ENCODE measurements around the gene HOXC10. TPM values are rescaled to one million over a fixed set of nuclear protein-coding genes. Genes with fewer than 3 reads are reported as not detected.

The HOXC10 gene
- total RNA-seq, 2 donors from 2014 or later = not detected

DNA sequence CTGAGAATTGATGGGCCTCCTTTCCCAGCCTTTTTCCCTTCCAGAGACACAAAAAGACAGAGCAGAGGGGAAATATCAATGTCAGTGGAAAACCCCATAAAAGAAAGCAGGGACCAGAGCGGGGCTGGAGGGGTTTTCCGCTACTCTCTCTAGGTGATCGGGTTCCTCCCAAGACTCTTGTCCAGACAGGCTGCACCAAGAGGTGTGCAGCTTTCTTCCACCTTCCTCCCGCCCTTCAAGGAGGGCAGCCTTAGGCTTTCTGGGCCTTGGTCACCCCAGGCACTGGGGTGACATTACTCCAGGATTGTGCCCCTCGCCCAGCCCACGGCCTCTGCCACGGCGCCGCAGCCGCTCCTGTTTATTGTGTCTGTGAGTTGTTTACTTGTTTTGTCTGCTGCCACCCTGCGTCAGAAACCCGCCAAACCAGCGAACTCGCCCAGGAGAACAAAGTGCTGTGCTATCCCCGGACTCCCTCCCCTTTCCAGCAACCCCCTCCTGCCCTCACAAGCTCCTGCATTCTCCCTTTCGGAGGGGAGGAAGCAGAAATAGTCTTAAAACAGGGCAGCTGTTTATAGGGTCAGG lies 36.6 kb downstream of the HOXC10 start:
- Histone ChIP-seq H3K9ac (ENCODE audit: extremely low read depth, low read length, poor library complexity, severe bottlenecking) (no peak overlapping the region), H3K4me3 (ENCODE audit: low read length) (no peak overlapping the region), H3K27me3 (ENCODE audit: control insufficient read depth, insufficient read depth, low read length, poor library complexity, severe bottlenecking) (peaks cover 100% of the 10 kb centered on the region), H3K36me3 (ENCODE audit: control insufficient read depth, insufficient read depth, low read length) (no peaks in the 10 kb centered on the region), H3K27ac (ENCODE audit: low read depth, low read length) (peak overlapping the region; percentile 5), H3K9me3 (ENCODE audit: control insufficient read depth, low read length) (no peaks in the 10 kb centered on the region), H3K4me1 (ENCODE audit: control insufficient read depth, insufficient read depth, low read length) (no peaks in the 10 kb centered on the region)
- Mint-ChIP-seq H3K36me3 (ENCODE audit: low read depth) (no peaks in the 10 kb centered on the region), H3K4me3 (no peak overlapping the region), H3K27me3 (ENCODE audit: insufficient read depth) (peaks cover 99% of the 10 kb centered on the region), H3K9me3 (no peaks in the 10 kb centered on the region), H3K27ac (no peak overlapping the region), H3K4me1 (peaks cover 15% of the 10 kb centered on the region)
- 0 to 7% methylated on average over 2 to 16 of the region's 16 CpGs for WGBS, 2 experiments (ENCODE audit: insufficient coverage in 1 of 2, insufficient read length in 1 of 2)
- DNase-seq = peak; percentile 94
- TF ChIP-seq, protein P1, sequence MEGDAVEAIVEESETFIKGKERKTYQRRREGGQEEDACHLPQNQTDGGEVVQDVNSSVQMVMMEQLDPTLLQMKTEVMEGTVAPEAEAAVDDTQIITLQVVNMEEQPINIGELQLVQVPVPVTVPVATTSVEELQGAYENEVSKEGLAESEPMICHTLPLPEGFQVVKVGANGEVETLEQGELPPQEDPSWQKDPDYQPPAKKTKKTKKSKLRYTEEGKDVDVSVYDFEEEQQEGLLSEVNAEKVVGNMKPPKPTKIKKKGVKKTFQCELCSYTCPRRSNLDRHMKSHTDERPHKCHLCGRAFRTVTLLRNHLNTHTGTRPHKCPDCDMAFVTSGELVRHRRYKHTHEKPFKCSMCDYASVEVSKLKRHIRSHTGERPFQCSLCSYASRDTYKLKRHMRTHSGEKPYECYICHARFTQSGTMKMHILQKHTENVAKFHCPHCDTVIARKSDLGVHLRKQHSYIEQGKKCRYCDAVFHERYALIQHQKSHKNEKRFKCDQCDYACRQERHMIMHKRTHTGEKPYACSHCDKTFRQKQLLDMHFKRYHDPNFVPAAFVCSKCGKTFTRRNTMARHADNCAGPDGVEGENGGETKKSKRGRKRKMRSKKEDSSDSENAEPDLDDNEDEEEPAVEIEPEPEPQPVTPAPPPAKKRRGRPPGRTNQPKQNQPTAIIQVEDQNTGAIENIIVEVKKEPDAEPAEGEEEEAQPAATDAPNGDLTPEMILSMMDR (conservative IDR thresholded peaks at IDR 0.05) = peak; percentile 65

DNA sequence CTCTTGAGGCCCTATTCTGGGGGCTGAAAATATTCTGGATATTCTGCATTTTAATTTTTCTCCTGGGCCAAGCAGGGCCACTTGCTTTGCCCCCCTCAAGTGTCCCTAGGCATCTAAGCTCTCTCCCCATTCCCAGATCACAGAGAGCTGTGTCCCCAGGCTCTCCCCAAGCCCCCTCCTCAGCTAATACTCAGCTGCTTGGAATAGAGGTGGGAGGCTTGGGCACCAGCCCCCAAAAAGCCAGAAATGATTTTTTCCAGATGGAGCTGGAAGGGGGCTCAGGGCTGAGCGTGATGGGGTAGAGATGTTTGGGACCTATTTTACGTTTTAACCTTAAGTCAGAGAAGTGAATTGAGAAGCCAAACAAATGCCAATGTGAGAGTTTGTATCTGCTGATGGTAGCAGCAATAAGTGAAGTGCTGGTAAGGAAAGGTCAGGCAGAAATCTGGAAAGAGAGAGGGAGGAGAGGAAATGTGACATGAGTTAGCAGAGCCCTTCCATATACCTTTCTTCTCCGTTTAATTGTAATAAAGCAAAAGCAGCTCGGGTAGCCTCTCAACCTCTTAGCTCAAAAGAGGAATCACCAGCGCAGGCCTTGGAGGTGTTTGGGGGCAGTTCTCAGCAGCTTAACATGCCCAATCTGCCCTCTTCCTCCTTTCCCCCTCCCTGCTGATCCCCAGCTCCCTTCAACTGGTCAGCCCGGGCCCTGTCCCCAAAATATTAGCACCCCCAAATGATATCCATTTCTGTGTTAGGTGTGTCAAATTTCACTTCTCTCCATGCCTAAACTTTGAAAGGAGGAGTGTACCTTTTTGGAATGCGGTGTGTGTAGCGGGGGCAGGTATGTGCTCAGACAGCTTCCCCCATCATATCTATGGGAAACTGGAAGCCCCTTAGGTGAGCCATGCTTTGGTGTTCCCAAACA lies 38.3 kb downstream of the HOXC10 start:
- Histone ChIP-seq H3K9ac (ENCODE audit: extremely low read depth, low read length, poor library complexity, severe bottlenecking) (no peak overlapping the region), H3K4me3 (ENCODE audit: low read length) (no peak overlapping the region), H3K27ac (ENCODE audit: low read depth, low read length) (no peak overlapping the region), H3K27me3 (ENCODE audit: control insufficient read depth, insufficient read depth, low read length, poor library complexity, severe bottlenecking) (peaks cover 100% of the 10 kb centered on the region), H3K4me1 (ENCODE audit: control insufficient read depth, insufficient read depth, low read length) (no peaks in the 10 kb centered on the region), H3K9me3 (ENCODE audit: control insufficient read depth, low read length) (no peaks in the 10 kb centered on the region), H3K36me3 (ENCODE audit: control insufficient read depth, insufficient read depth, low read length) (no peaks in the 10 kb centered on the region)
- Mint-ChIP-seq H3K4me1 (peaks cover 9% of the 10 kb centered on the region), H3K27ac (no peak overlapping the region), H3K4me3 (no peak overlapping the region), H3K9me3 (no peaks in the 10 kb centered on the region), H3K27me3 (ENCODE audit: insufficient read depth) (peaks cover 100% of the 10 kb centered on the region), H3K36me3 (ENCODE audit: low read depth) (no peaks in the 10 kb centered on the region)
- DNase-seq = no peak
- WGBS, 2 experiments (ENCODE audit: insufficient coverage in 1 of 2, insufficient read length in 1 of 2) = 10 to 22% methylated on average over 3 to 7 of the region's 8 CpGs
- TF ChIP-seq, protein P1 (conservative IDR thresholded peaks at IDR 0.05) = no peak

DNA sequence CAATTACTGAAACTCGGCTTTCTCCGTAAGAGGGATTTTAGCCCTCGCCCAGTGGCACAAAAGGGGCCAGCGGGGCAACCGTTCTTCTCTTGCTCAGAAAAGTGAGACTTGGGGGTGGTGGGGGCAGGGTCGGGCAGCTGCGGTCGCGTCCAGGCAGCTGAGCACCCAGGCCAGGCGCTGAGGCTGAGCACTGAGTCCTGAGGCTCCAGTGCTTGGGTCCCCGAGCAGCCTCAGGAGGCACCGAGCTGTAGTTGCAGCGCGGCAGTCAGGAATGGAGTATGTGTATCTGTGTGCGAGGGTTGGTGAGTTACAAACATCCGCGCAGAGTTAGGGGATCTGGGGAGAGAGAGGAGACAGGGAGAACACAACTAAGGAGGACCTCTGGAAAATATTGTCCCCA lies 39.2 kb downstream of the HOXC10 start:
- 9 to 13% methylated on average over 3 to 17 of the region's 17 CpGs for WGBS, 2 experiments (ENCODE audit: insufficient coverage in 1 of 2, insufficient read length in 1 of 2)
- Histone ChIP-seq H3K4me1 (ENCODE audit: control insufficient read depth, insufficient read depth, low read length) (no peaks in the 10 kb centered on the region), H3K27me3 (ENCODE audit: control insufficient read depth, insufficient read depth, low read length, poor library complexity, severe bottlenecking) (peaks cover 100% of the 10 kb centered on the region)

More for the DNA sequence above, 39.2 kb downstream of the HOXC10 start:
- H3K9me3 Mint-ChIP-seq = no peaks in the 10 kb centered on the region
- H3K27me3 Mint-ChIP-seq (ENCODE audit: insufficient read depth) = peaks cover 100% of the 10 kb centered on the region
- H3K4me3 Mint-ChIP-seq = no peak overlapping the region
- no peaks in the 10 kb centered on the region for H3K36me3 ChIP-seq (ENCODE audit: control insufficient read depth, insufficient read depth, low read length)
- H3K9ac ChIP-seq (ENCODE audit: extremely low read depth, low read length, poor library complexity, severe bottlenecking) = no peak overlapping the region
- H3K27ac Mint-ChIP-seq = no peak overlapping the region
- H3K4me3 ChIP-seq (ENCODE audit: low read length) = no peak overlapping the region
- TF ChIP-seq, protein P1 (conservative IDR thresholded peaks at IDR 0.05) = no peak
- no peaks in the 10 kb centered on the region for H3K9me3 ChIP-seq (ENCODE audit: control insufficient read depth, low read length)
- no peaks in the 10 kb centered on the region for H3K36me3 Mint-ChIP-seq (ENCODE audit: low read depth)
- peaks cover 14% of the 10 kb centered on the region for H3K4me1 Mint-ChIP-seq
- H3K27ac ChIP-seq (ENCODE audit: low read depth, low read length) = no peak overlapping the region
- DNase-seq = peak; percentile 78
